Measurements from ENCODE around the gene GSTO2. TPM values are rescaled to one million over a fixed set of nuclear protein-coding genes. Genes with fewer than 3 reads are reported as not detected.

The GSTO2 gene
- total RNA-seq, 2 experiments from 2014 or later: 0.81 to 1.3 TPM

DNA sequence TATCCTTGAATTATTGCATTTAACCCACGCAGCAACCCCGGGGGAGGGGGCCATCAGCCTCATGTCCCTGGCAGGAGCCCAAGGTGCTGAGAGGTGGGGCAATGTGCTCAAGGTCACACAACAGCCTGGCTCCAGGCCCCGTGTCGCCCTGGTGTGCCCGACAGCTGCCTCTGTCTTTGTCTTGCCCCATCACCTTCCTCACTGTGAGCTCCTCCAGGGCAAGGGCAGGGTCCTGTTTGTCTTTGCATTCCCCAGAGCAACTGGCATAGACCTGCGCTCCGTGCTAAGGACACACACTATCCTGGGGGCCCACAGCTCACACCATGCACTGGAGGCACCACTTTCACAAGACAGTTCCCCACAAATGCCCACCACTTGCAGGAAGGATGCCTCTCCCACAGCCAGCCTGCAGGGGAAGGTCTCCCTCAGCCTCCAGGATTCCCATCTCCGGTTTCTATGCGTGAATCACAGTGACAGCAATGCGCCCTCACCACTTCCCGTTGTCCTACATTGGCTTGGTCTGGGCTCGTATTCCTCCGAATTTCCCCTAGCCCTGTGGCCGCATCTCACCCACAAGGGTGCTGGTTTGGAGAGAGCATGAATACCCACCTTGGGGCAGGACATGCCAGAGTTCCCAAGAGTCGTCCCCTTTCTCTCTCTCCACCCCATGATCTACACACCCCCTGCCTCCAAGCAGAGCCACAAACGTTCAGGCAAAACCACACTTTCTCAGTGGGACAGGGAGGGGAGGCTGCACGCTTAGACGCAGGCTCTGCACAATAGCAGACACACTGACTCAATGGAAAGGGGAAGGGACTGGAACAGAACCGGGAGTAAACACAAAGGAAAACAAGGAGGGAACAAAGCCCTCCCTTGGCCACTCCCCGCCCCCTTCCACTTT, 59.0 kb downstream of the GSTO2 start:
- peaks cover 37% of the 10 kb centered on the region for H3K36me3 Mint-ChIP-seq (ENCODE audit: low read depth)
- no peaks in the 10 kb centered on the region for H3K9me3 Mint-ChIP-seq
- H3K27me3 Mint-ChIP-seq: no peaks in the 10 kb centered on the region
- DNase-seq: no peak
- peak overlapping the region; percentile 90 for H3K27ac Mint-ChIP-seq
- ChIA-PET CTCF (interaction anchor here (1.1 to 2.4 kb wide), 4 partner anchors 9 to 54 kb away, joined by 3 to 10 read pairs (median 4); no protein-coding TSS in a partner anchor), POLR2A (interaction anchor here (0.6 kb wide), 1 partner anchor 373 kb away, joined by 3 read pairs; no protein-coding TSS in a partner anchor)
- H3K4me3 Mint-ChIP-seq: peak overlapping the region; percentile 71
- H3K4me1 Mint-ChIP-seq: peaks cover 99% of the 10 kb centered on the region

DNA sequence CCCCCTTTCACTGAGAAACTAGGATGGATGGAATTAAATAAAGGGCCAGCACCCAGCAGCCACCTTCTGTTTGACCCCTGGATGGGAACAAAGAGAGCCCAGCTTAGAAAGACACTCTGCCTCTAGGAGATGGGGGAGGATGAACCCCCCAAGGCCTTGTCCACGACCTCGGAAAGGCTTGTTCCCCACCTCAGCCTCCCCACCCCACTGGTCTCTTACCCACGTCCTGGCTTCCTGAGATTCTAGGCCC, 59.6 kb downstream of the GSTO2 start:
- Mint-ChIP-seq H3K4me1 (peaks cover 99% of the 10 kb centered on the region), H3K27me3 (no peaks in the 10 kb centered on the region), H3K36me3 (ENCODE audit: low read depth) (peaks cover 43% of the 10 kb centered on the region), H3K27ac (peak overlapping the region; percentile 90), H3K4me3 (peak overlapping the region; percentile 71), H3K9me3 (no peaks in the 10 kb centered on the region)
- POLR2A ChIA-PET: no interaction called here
- CTCF ChIA-PET: interaction anchor here (1.7 to 2.4 kb wide), 2 partner anchors 10 to 23 kb away, joined by 6 to 10 read pairs; partner anchors contain the start of gene ITPRIP
- no peak for DNase-seq

DNA sequence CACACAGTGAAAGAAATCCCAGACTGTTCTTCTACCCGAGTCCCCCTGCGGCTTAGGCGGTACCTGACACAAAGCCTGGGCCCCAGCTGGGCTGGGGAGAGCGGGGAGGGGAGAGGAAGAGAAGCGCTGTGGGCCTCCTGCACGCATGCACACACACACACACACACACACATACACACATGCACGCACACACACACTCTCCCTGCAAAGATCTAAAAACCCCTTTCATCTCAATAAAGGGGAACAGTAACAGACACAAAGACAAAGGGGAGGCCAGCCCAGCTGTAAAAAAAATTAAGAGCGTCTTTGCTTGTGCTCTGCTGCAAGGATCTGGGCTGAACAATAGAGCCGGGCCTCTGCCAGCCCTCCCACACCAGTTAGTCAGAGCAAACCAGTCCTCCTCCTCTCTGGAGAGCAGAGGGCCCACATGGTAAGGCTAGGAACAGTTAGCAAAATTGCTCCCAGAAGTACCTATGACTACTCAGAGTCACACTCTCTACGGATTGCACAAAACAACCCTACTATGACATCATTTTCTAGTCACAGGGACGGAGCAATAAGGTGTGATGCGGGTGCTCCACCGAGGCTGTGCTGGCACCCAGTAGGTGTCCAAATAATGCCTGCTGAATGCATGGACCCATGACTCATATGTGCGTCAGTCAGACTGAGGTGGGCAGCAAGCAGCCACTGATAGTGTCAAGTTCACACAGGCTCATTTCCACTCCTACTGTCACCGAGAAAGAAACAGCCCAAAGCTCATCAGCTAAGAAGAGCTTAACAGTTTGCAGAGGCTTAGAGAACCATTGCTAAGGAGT, 60.1 kb downstream of the GSTO2 start:
- H3K27me3 Mint-ChIP-seq: no peaks in the 10 kb centered on the region
- H3K4me1 Mint-ChIP-seq: peaks cover 98% of the 10 kb centered on the region
- peak overlapping the region; percentile 71 for H3K4me3 Mint-ChIP-seq
- ChIA-PET CTCF (interaction anchor here (0.7 to 2.4 kb wide), 5 partner anchors 9 to 54 kb away, joined by 3 to 10 read pairs (median 4); partner anchors contain the start of genes CFAP58 and ITPRIP), POLR2A (no interaction called here)
- DNase-seq: peak; percentile 72
- peaks cover 41% of the 10 kb centered on the region for H3K36me3 Mint-ChIP-seq (ENCODE audit: low read depth)
- H3K9me3 Mint-ChIP-seq: no peaks in the 10 kb centered on the region
- H3K27ac Mint-ChIP-seq: peak overlapping the region; percentile 90

DNA sequence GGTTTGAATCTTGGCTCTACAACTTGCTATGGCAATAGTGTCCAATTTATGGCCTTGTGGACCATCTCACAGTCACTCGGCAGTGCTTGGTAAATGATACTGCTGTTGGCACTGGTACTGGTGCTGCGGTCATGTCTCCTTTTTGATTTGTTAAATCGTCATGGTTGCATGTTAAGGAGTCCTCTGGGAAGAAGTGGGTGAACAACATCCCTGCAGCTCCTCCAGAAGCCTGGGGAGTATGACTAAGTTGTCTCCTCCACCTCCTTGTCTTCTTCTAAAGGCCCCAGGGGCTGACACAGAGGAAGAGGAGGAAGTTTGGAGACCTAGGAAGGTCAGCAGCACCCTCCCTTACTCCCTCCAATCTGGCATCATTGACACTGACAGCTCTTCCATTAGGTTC, 60.8 kb downstream of the GSTO2 start:
- peak overlapping the region; percentile 90 for H3K27ac Mint-ChIP-seq
- ChIA-PET POLR2A (no interaction called here), CTCF (interaction anchor here (0.7 to 2.4 kb wide), 5 partner anchors 9 to 55 kb away, joined by 3 to 10 read pairs (median 4); partner anchors contain the start of genes CFAP58 and ITPRIP)
- no peak for DNase-seq
- H3K9me3 Mint-ChIP-seq: no peaks in the 10 kb centered on the region
- H3K36me3 Mint-ChIP-seq (ENCODE audit: low read depth): peaks cover 37% of the 10 kb centered on the region
- no peaks in the 10 kb centered on the region for H3K27me3 Mint-ChIP-seq
- H3K4me1 Mint-ChIP-seq: peaks cover 98% of the 10 kb centered on the region
- peak overlapping the region; percentile 71 for H3K4me3 Mint-ChIP-seq

DNA sequence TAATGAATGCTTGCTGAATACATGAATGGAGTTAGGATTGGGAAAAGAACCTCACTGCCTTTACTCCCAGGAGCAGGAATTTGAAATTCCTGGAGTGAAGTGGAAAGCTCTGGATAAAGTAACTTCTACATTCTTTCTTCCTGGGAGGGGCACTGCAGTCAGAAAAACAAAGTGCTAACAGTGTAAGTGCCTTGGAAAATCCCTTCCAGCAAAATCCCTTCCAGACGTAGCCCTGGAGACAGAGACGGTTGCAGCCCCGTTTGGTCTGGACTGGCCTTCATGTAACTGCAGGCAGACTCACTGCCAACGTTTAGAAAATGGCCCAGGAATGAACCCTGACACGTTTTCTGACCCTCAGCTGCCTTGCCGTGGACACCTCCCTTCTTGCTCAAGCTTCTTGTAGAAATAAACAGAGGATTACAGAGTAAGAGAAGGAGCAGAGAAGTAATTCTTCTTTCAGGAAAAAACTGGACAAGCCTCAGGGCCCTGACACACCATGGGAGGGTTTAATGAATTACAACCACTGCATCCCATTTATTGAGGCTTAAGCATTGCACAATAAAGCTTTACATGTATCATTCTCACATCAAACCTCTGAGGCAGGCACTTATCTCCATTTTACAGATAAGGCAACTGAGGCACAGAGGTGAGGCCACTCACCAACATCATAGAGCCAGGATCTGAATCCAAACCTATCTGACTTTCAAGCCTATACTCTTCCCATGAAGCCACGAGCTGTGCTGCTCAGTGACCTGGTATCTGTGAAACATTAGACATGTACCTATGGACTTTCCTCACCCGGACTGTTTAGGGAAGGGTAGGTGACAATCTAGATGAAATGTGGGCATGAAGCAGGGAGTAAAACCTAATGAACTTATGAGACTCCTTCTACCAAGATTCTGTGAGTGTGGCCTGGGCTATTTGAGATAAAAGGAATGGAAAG, 61.5 kb downstream of the GSTO2 start:
- no peaks in the 10 kb centered on the region for H3K9me3 Mint-ChIP-seq
- H3K36me3 Mint-ChIP-seq (ENCODE audit: low read depth): peaks cover 37% of the 10 kb centered on the region
- POLR2A ChIA-PET: no interaction called here
- H3K4me3 Mint-ChIP-seq: peak overlapping the region; percentile 71
- CTCF ChIA-PET: interaction anchor here (0.7 to 2.4 kb wide), 4 partner anchors 8 to 56 kb away, joined by 3 to 10 read pairs (median 5); partner anchors contain the start of gene ITPRIP
- H3K27me3 Mint-ChIP-seq: no peaks in the 10 kb centered on the region
- H3K27ac Mint-ChIP-seq: peak overlapping the region; percentile 90
- peaks cover 98% of the 10 kb centered on the region for H3K4me1 Mint-ChIP-seq
- DNase-seq: no peak

DNA sequence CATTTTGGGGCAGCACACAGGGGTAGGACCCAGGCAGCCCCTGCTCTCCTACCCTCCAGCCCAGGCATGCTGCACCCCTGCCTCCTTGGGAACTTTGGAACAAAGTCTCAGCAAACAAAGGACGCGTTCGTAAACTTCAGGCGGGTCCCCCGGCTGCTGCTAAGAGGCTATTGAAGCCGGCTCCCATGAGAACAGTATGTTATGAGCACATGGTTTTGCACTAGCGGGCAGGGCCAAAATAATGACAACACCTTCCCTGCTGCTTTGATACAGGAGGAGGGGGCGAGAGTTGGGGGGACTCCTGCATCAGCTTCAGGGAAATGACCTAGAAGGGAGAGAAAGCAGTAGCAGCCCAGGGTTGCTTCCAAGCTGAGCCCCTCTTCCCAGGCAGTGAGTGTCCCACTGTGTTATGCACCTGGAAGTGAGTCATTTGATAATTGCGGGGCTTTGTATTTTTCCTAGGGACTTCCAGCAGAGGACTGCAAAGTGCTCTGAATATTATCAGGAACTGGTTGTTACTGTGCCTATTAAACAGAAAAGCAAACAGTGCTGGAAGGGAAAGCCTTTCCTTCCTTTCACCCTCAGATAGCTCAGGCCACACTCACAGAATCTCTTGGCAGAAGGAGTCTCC, 62.3 kb downstream of the GSTO2 start:
- Mint-ChIP-seq H3K27me3 (no peaks in the 10 kb centered on the region), H3K4me3 (no peak overlapping the region), H3K27ac (peak overlapping the region; percentile 31), H3K36me3 (ENCODE audit: low read depth) (peaks cover 31% of the 10 kb centered on the region), H3K4me1 (peaks cover 97% of the 10 kb centered on the region), H3K9me3 (no peaks in the 10 kb centered on the region)
- no peak for DNase-seq
- ChIA-PET CTCF (no interaction called here), POLR2A (no interaction called here)

DNA sequence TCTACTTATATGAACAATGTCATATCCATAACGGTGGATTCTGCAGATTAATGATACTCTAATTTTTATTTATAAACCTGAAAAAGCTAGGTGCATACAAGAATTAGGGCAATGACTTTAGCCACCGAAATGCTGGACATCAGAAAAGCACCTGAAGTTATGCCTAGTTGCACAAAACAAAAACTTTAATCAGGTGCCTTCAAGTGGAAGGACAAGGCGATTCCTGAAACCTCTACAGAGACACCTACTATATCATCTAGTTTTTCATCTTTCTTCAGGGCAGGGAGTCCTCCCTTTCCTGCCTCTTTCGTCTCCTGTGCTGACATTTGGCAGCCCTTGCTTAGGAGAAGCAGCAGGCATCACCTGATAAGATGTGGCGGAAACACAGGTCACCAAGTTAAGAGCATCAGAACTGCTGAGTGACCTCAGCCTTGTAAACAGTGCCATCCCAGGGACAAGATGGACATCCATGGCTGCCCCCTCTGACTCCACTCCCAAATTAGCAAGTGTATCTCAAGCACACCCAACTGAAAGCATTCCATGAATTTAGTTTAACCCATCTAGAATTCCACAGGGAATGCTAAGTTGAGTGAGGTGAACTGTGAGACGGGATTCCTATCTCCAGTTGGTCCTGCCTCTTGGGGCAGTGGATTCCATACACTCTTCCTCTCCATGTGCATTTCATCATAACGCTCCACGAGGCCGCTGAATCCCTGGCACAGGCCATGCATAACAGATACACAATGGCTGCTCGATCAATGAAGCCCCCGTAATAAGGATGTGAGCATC, 63.5 kb downstream of the GSTO2 start:
- peaks cover 32% of the 10 kb centered on the region for H3K36me3 Mint-ChIP-seq (ENCODE audit: low read depth)
- DNase-seq: no peak
- peaks cover 92% of the 10 kb centered on the region for H3K4me1 Mint-ChIP-seq
- H3K4me3 Mint-ChIP-seq: peak overlapping the region; percentile 23
- POLR2A ChIA-PET: no interaction called here
- no peaks in the 10 kb centered on the region for H3K9me3 Mint-ChIP-seq
- peak overlapping the region; percentile 79 for H3K27ac Mint-ChIP-seq
- H3K27me3 Mint-ChIP-seq: no peaks in the 10 kb centered on the region
- CTCF ChIA-PET: no interaction called here

DNA sequence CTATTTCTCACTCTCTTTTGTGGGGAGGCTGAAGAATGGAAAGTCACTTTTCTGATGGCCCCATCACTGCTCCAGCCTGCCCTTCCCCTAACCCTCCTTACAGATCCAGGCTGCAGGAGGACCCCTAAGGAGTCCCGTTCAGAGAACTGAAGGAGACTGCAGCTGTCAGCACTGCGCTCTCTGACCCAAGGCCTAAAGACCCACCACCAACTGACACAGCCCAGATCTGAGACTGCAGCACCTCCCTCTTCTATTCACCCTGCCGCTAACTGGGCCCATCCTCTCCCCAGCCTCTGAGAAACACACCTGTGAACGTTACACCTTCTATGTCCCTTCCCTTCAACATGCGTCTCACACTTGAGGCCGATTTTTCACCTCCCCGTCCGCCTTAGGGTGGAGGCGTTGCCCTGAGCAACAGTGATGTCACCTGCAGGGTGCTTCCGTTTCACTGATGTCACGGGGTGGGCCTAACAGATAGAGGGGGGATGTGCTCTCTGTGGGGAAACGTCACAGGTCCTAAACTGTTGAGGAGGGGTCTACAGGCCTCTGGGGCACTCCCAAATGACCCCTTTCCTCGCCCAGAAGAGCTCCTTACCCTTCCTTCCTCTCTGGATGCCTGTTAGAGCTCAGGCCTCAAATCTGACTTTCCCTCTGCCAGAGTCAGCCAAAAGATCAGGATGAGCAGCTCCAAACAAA, 64.2 kb downstream of the GSTO2 start:
- peak; percentile 66 for DNase-seq
- POLR2A ChIA-PET: no interaction called here
- Mint-ChIP-seq H3K27ac (peak overlapping the region; percentile 79), H3K4me1 (peaks cover 85% of the 10 kb centered on the region), H3K9me3 (no peaks in the 10 kb centered on the region), H3K4me3 (peak overlapping the region; percentile 23), H3K27me3 (no peaks in the 10 kb centered on the region), H3K36me3 (ENCODE audit: low read depth) (peaks cover 31% of the 10 kb centered on the region)
- CTCF ChIA-PET: interaction anchor here (1.1 to 1.6 kb wide), 3 partner anchors 11 to 41 kb away, joined by 3 to 6 read pairs (median 3); no protein-coding TSS in a partner anchor

DNA sequence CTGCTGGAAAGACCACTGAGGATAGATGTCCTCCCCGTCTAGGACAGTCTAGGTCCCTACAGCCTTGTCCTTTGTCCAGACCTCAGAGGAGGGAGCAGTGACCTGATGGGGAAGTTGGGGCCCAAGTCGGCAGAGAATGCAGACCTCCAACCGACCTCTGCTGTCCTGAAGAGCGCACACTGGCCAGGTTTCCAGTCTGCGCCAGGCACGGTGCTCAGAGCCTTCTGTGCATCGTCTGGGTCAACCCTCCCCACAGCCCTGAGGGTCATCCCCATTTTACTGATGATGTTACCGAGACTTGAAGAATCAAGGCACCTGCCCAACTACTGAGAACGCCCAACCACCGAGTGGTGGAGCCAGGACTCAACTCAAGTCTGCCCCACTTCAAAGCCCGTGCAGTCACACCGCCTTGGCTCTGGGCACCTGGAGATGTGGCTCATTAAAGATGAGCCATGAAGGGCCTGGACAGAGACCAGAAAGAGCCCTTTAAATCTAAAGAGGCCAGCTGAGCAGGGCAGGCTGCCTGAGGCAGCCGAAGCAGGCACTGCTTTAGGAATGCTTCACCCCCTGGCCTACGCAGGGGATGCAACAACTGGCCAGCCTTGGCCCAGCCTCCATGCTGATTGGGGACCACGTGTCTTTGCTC, 64.9 kb downstream of the GSTO2 start:
- CTCF ChIA-PET: interaction anchor here (1.1 to 1.6 kb wide), 3 partner anchors 10 to 42 kb away, joined by 3 to 6 read pairs (median 3); no protein-coding TSS in a partner anchor
- H3K4me1 Mint-ChIP-seq: peaks cover 81% of the 10 kb centered on the region
- H3K9me3 Mint-ChIP-seq: no peaks in the 10 kb centered on the region
- H3K4me3 Mint-ChIP-seq: no peak overlapping the region
- no peaks in the 10 kb centered on the region for H3K27me3 Mint-ChIP-seq
- POLR2A ChIA-PET: no interaction called here
- H3K27ac Mint-ChIP-seq: peak overlapping the region; percentile 79
- peaks cover 31% of the 10 kb centered on the region for H3K36me3 Mint-ChIP-seq (ENCODE audit: low read depth)
- no peak for DNase-seq

DNA sequence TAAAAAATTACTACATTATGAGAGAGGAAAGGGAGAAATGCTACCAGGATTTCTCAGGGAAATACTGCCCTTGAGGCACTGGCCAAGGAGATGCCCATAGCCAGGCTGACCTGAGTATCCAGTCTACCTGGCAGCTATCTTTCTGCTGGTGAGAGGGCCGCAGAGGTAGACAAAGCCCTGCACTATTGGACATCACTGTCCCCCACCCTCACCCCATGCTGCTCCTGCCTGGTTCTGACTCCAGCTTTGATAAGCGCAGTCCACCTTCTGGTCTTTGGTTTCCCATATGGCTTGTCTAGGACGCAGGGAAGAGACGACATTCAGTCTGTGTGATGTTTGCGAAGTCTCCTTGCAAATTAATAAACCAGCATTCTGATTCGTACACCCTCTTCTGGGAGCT, 65.6 kb downstream of the GSTO2 start:
- no peaks in the 10 kb centered on the region for H3K9me3 Mint-ChIP-seq
- H3K27ac Mint-ChIP-seq: peak overlapping the region; percentile 54
- no peak for DNase-seq
- H3K27me3 Mint-ChIP-seq: no peaks in the 10 kb centered on the region
- ChIA-PET CTCF (interaction anchor here (1.1 to 2.8 kb wide), 4 partner anchors 9 to 43 kb away, joined by 3 to 9 read pairs (median 4); no protein-coding TSS in a partner anchor), POLR2A (no interaction called here)
- H3K4me3 Mint-ChIP-seq: no peak overlapping the region
- peaks cover 31% of the 10 kb centered on the region for H3K36me3 Mint-ChIP-seq (ENCODE audit: low read depth)
- peaks cover 80% of the 10 kb centered on the region for H3K4me1 Mint-ChIP-seq
